DMS153 treated with DMSO at 0.1 percent for 48 hours (cell line): ENCODE data around the gene IL12B.
"Not testable (repeated sequence)": the region's sequence is repeated elsewhere in the genome, so short reads cannot be mapped to it uniquely, and the experiment has no call there.

Experiments used
- DNase-seq: peaks from one replicate; lab custom pipeline; 2025; ENCODE audit not compliant: unreplicated experiment; lab: John Stamatoyannopoulos, UW

IL12B gene

GRCh38 chr5:159297300-159297699 is 33.0 kb downstream of the IL12B start:
- DNase-seq = not testable (repeated sequence)

GRCh38 chr5:159294921-159295320 is 35.4 kb downstream of the IL12B start:
- no peak for DNase-seq

- DNase-seq = no peak
These were observed 39.5 kb downstream of the IL12B start for GRCh38 chr5:159290741-159291140.

GRCh38 chr5:159286420-159287035 is 43.8 kb downstream of the IL12B start:
- peak; percentile 7 for DNase-seq

GRCh38 chr5:159274676-159275075 is 55.6 kb downstream of the IL12B start:
- no peak for DNase-seq

- DNase-seq = no peak
These were observed 56.4 kb downstream of the IL12B start for GRCh38 chr5:159273923-159274322.

GRCh38 chr5:159269723-159270122 is 60.6 kb downstream of the IL12B start:
- no peak for DNase-seq

- not testable (repeated sequence) for DNase-seq
These were observed 63.5 kb downstream of the IL12B start for GRCh38 chr5:159266764-159267163.
